Measurements from ENCODE around the gene ATXN1. TPM values are rescaled to one million over a fixed set of nuclear protein-coding genes. Genes with fewer than 3 reads are reported as not detected.

ATXN1 gene
- total RNA-seq, 4 donors from 2014 or later, result 21.0 to 102 (median 51.1) TPM

DNA sequence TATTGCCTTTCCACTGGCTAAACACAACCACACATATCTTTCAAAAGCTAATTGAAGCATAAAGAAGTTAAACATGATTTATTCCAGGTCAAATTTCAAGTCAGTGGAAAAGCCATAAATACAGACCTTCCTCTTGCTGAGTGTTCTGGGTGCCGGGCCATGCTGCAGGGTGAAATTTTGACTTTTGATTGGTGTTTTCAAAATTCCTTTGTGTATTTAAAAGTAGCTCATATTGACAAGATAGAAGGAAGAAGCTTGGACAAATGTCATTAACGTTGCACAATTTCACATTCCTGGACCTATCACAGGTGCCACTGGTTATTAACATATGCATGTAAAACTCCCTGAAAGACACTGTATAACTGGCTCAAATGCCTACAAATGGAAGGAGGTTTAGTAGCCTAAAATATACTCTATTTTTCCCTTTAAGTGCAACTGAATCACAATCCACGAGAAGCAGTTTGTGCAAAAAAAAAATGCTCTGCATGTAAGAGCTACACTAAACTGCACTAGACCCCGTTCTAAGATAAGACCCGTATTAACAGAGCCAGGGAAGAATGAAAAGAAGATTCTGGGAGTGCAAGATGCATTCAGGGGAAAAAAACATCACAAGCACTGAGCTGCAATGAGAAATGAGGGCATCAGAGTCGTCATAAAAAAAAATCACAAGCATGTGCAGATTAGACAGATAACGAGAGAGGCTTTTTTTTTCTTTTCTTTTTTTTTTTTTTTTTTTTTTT, 30.4 kb downstream of the ATXN1 start:
- Histone ChIP-seq H3K4me3 (no peak overlapping the region), H3K4me1 (peaks cover 5 to 9% of the 10 kb centered on the region in 2 donors), H3K36me3 (no peaks in the 10 kb centered on the region), H3K9me3 (no peaks in the 10 kb centered on the region), H3K27ac (no peak overlapping the region), H3K27me3 (no peaks in the 10 kb centered on the region)
- DNase-seq, result no peak
- intact Hi-C loops (cut with DNase I; ENCODE audit: low total_unique reads), result no loop called here
- no peak for TF ChIP-seq POLR2A (IDR thresholded peaks at IDR 0.05)
- TF ChIP-seq, protein P1, sequence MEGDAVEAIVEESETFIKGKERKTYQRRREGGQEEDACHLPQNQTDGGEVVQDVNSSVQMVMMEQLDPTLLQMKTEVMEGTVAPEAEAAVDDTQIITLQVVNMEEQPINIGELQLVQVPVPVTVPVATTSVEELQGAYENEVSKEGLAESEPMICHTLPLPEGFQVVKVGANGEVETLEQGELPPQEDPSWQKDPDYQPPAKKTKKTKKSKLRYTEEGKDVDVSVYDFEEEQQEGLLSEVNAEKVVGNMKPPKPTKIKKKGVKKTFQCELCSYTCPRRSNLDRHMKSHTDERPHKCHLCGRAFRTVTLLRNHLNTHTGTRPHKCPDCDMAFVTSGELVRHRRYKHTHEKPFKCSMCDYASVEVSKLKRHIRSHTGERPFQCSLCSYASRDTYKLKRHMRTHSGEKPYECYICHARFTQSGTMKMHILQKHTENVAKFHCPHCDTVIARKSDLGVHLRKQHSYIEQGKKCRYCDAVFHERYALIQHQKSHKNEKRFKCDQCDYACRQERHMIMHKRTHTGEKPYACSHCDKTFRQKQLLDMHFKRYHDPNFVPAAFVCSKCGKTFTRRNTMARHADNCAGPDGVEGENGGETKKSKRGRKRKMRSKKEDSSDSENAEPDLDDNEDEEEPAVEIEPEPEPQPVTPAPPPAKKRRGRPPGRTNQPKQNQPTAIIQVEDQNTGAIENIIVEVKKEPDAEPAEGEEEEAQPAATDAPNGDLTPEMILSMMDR (IDR thresholded peaks at IDR 0.05), result no peak

DNA sequence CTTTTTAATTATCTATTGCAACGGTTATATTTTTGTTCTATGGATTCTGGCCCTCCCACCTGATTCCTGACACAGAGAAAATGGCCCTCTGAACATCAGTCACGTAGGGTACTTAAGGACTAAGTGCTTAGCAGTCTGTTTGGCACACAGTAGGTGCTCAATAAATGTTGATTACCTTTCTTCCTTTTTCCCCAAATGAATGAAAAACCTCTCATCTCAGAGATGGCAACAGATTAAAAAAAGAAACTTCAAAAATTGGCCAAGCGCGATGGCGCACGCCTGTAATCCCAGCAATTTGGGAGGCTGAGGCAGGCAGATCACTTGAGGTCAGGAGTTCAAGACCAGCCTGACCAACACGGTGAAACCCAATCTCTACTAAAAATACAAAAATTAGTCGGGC, 31.5 kb downstream of the ATXN1 start:
- Histone ChIP-seq H3K9me3 (no peaks in the 10 kb centered on the region), H3K4me3 (no peak overlapping the region), H3K4me1 (peaks cover 5 to 9% of the 10 kb centered on the region in 2 donors), H3K27me3 (no peaks in the 10 kb centered on the region), H3K27ac (peak overlapping the region; percentile 22 to 53), H3K36me3 (no peaks in the 10 kb centered on the region)
- no peak for TF ChIP-seq POLR2A (IDR thresholded peaks at IDR 0.05)
- TF ChIP-seq, protein P1 (IDR thresholded peaks at IDR 0.05), result no peak
- intact Hi-C loops (cut with DNase I; ENCODE audit: low total_unique reads), result no loop called here
- DNase-seq, result no peak

DNA sequence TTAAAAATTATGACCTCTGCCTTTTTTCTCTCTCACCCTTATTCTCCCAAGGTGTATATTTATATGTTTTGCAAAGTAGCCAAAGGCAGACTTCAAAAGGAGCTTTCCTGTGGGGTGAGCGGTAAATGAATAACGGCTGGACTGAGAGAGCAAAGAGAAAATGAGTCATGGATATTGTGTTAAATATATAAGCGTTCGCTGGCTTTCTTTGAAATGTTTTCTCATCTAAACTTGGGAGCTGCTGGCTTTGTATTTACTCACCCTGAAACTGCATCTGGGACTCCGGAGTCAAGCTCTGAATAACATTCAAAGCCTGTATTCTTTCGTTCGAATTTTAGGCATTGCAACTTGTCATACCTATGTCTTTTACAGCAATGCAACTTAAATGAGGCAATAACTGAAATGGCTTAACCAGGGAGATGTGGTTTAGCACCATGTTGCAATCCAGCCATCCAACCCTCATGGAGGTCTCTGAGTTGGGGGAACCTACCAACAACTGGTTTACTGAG, 32.0 kb downstream of the ATXN1 start:
- Histone ChIP-seq H3K27me3 (no peaks in the 10 kb centered on the region), H3K27ac (peak overlapping the region; percentile 22 to 53), H3K4me3 (no peak overlapping the region), H3K9me3 (no peaks in the 10 kb centered on the region), H3K36me3 (no peaks in the 10 kb centered on the region), H3K4me1 (peaks cover 9 to 11% of the 10 kb centered on the region in 2 donors)
- no peak for DNase-seq
- intact Hi-C loops (cut with DNase I; ENCODE audit: low total_unique reads), result no loop called here
- TF ChIP-seq, protein P1 (IDR thresholded peaks at IDR 0.05), result no peak
- TF ChIP-seq POLR2A (IDR thresholded peaks at IDR 0.05), result no peak

DNA sequence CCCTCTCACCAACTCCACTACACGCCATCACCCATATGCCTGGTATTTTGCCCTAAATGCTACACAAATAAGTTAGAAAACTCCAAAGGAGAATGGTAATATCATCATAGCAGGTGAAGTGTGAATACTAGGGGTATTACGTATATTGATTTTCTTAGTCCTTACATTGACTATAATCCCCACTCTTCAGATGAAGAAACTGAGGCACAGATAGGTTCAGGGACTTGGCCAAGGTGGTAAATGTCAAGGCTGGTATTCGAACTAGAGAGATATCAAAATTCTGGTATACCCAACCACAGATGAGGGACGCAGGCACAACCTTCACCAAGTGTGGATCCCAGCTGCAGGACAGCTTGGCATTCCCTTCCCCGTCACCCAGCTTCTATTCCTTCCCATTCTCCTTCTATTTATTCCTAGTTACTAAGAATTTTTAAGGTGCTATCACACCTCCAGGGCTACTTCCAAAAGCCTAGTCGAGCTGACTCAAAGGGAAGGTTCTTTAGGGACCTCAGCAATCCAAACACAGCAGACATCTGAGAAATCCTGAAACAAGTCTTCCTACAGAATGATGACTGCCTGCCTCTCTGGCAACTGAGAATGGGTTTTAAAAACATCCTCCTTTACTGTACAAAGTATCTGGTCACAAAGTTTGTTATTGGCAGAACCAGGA, 32.6 kb downstream of the ATXN1 start:
- no peak overlapping the region for H3K4me3 ChIP-seq
- no peak for DNase-seq
- H3K27ac ChIP-seq, result peak overlapping the region; percentile 22 to 53
- intact Hi-C loops (cut with DNase I; ENCODE audit: low total_unique reads), result no loop called here
- peaks cover 14% of the 10 kb centered on the region in 2 donors for H3K4me1 ChIP-seq
- H3K9me3 ChIP-seq, result no peaks in the 10 kb centered on the region
- no peak for TF ChIP-seq POLR2A (IDR thresholded peaks at IDR 0.05)
- TF ChIP-seq, protein P1 (IDR thresholded peaks at IDR 0.05), result no peak
- H3K36me3 ChIP-seq, result no peaks in the 10 kb centered on the region
- H3K27me3 ChIP-seq, result no peaks in the 10 kb centered on the region

DNA sequence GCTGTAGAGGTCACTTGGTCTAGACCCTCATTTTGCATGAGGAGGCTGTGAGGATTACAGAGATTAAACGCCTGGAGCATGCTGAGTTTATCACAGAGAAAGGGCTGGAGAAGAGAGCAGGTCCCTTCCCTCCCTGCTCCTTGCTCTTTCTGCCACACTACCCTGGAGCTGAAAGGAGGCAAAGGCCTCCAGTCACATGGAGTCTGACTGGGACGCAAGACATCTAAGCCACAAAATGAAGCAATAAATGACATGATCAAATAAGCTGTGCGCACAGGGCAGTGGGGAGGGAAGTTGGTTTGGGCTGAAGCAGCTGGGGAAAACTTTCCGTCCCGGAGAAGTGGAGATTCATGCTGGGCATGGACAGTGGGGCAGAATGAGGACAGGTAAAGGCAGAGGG, 33.3 kb downstream of the ATXN1 start:
- TF ChIP-seq, protein P1 (IDR thresholded peaks at IDR 0.05), result no peak
- TF ChIP-seq POLR2A (IDR thresholded peaks at IDR 0.05), result no peak
- Histone ChIP-seq H3K27ac (peak overlapping the region in 1 of 2 donors; percentile 19), H3K9me3 (no peaks in the 10 kb centered on the region), H3K4me3 (no peak overlapping the region), H3K4me1 (peaks cover 14 to 15% of the 10 kb centered on the region in 2 donors), H3K27me3 (no peaks in the 10 kb centered on the region), H3K36me3 (no peaks in the 10 kb centered on the region)
- intact Hi-C loops (cut with DNase I; ENCODE audit: low total_unique reads), result no loop called here
- DNase-seq, result no peak
